ENCODE results near the gene FOXI3. TPM values are rescaled to one million over a fixed set of nuclear protein-coding genes. Genes with fewer than 3 reads are reported as not detected.
A peak's percentile ranks its signal among the peaks of the same experiment; 100 is the strongest.

The FOXI3 gene
- total RNA-seq = not detected

DNA sequence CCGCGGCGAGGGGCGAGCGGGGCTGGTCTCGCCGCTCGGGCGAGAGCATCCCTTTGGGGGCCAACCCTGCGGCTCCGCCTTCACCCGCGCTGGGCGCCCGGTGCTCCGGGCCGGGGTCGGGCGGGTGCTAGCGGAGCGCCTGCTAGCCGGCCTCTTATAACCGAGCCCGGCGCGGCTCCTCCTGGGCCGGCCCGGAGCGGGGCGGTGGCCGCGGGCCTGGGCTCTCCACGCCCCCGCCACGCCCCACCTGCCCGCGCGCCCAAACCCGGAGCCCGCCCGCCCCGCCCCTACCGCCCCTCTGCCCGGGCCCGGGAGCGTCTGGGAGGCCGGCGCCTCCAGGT is at the start of gene FOXI3:
Gene FOXI3 (minus strand): TSS at position 129 of the 341 bp plus-strand sequence. CDS start 158 bp downstream, outside the sequence.
- intact Hi-C loops (cut with DNase I, micrococcal nuclease) = loop anchor here (5.0 to 10.0 kb wide), 4 partner anchors 100 to 398 kb away; partner anchors contain the start of gene KRCC1 (in 2 of the 2)
- ChIA-PET POLR2A (no interaction called here), CTCF (no interaction called here)
- Mint-ChIP-seq H3K27ac (no peak within 1 kb of the TSS), H3K4me1 (peaks cover 8% of the 10 kb centered on the region), H3K4me3 (peak within 1 kb of the TSS; percentile 66), H3K36me3 (ENCODE audit: low read depth) (no peaks in the 10 kb centered on the region), H3K9me3 (ENCODE audit: low read depth) (no peaks in the 10 kb centered on the region), H3K27me3 (peaks cover 52% of the 10 kb centered on the region)
- DNase-seq (peak; percentile 10), ATAC-seq (no peak)

DNA sequence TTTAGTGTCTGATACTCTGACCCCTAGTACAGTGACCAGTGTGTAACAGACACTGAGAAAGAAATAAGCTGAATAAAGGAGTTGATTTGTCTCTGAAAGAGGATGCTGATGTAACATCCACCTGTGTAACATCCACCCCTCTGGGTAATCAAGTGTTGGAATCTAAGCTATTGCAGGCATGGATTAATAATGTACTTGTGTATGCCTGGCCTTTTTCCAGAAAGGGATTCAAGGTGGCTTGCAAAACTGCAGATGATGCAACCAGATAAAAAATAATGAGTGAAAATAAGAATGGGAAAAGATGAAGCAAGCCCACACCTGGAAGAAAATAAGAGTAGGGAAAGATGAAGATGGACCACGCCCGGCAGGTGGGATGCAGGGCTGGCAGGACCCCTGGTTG is 48.2 kb upstream of the FOXI3 start:
- Mint-ChIP-seq H3K36me3 (ENCODE audit: low read depth) (no peaks in the 10 kb centered on the region), H3K4me1 (no peaks in the 10 kb centered on the region), H3K9me3 (ENCODE audit: low read depth) (peaks cover 3% of the 10 kb centered on the region), H3K27me3 (peaks cover 8% of the 10 kb centered on the region), H3K4me3 (no peak overlapping the region), H3K27ac (no peak overlapping the region)
- POLR2A ChIA-PET = no interaction called here
- ATAC-seq = no peak
- DNase-seq = no peak
- intact Hi-C loops (cut with DNase I, micrococcal nuclease) = no loop called here
- CTCF ChIA-PET = no interaction called here

DNA sequence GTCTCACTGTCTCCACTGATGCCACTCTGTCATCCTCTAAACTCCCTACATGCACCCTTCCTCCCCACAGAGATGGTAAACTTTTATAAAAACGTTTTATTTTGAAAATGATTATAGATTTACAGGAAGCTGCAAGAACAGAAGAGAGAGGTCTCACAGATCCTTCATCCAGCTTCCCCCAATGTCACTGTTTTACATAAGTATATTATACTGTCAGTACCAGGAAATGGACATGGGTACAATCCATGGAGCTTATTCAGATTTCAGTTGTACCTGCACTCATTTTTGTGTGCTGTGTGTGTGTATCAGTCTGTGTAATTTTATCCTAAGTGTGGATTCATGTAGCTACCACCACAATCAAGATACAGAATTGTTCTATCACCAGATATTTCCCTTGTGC is 46.7 kb upstream of the FOXI3 start:
- H3K27ac Mint-ChIP-seq = no peak overlapping the region
- H3K9me3 Mint-ChIP-seq (ENCODE audit: low read depth) = peaks cover 3% of the 10 kb centered on the region
- H3K27me3 Mint-ChIP-seq = peaks cover 8% of the 10 kb centered on the region
- ChIA-PET CTCF (no interaction called here), POLR2A (interaction anchor here (0.6 kb wide), 1 partner anchor 14 kb away, joined by 5 read pairs; no protein-coding TSS in a partner anchor)
- DNase-seq (no peak), ATAC-seq (no peak)
- no peaks in the 10 kb centered on the region for H3K36me3 Mint-ChIP-seq (ENCODE audit: low read depth)
- H3K4me3 Mint-ChIP-seq = no peak overlapping the region
- no peaks in the 10 kb centered on the region for H3K4me1 Mint-ChIP-seq
- intact Hi-C loops (cut with DNase I, micrococcal nuclease) = no loop called here

DNA sequence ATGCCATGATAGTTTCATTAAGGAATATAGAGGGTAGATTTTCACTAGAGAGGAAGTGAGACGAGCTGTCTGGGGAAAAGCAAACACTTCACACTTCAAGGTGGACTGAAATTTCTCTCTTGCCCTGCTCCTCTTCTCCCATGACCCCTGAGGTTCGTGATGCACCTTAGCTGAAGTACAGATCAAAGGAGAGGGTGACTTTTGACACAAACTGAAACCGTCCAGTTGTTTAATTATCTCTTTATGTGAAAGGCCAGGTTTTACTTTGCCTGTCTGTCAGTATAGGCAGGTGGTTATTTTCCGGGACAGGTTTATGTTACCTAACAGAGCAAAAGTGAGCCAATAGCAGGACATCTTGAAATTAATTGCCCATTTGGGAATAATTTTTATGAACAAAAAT is 41.0 kb upstream of the FOXI3 start:
- intact Hi-C loops (cut with DNase I, micrococcal nuclease) = no loop called here
- Mint-ChIP-seq H3K27me3 (peaks cover 8% of the 10 kb centered on the region), H3K4me3 (no peak overlapping the region), H3K4me1 (no peaks in the 10 kb centered on the region), H3K36me3 (ENCODE audit: low read depth) (no peaks in the 10 kb centered on the region), H3K27ac (no peak overlapping the region), H3K9me3 (ENCODE audit: low read depth) (no peaks in the 10 kb centered on the region)
- ATAC-seq = no peak
- POLR2A ChIA-PET = no interaction called here
- CTCF ChIA-PET = no interaction called here
- DNase-seq = no peak

DNA sequence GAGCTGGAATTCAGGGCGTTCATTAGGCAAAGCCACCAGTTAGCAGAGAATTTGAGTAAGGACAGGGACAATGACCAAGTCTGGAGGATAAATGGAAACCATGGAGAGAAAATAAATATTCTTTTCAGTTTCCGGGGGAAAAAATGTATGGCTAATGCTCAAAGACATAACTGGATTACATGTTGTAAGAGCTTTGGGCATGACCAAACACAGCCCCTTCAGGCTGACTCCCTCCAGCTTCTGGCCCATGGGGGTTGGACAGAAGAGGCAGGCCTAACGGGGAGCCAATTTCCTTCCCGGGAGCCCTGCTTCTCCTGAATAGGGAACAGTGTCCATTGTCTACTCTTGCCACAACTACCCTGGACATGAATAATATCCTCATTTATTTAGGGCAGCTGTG is 39.5 kb upstream of the FOXI3 start:
- H3K27ac Mint-ChIP-seq = no peak overlapping the region
- no peak overlapping the region for H3K4me3 Mint-ChIP-seq
- H3K9me3 Mint-ChIP-seq (ENCODE audit: low read depth) = no peaks in the 10 kb centered on the region
- CTCF ChIA-PET = interaction anchor here (0.6 kb wide), 1 partner anchor 98 kb away, joined by 3 read pairs; no protein-coding TSS in a partner anchor
- peaks cover 8% of the 10 kb centered on the region for H3K27me3 Mint-ChIP-seq
- DNase-seq (no peak), ATAC-seq (no peak)
- POLR2A ChIA-PET = no interaction called here
- intact Hi-C loops (cut with DNase I, micrococcal nuclease) = no loop called here
- H3K36me3 Mint-ChIP-seq (ENCODE audit: low read depth) = no peaks in the 10 kb centered on the region
- no peaks in the 10 kb centered on the region for H3K4me1 Mint-ChIP-seq

DNA sequence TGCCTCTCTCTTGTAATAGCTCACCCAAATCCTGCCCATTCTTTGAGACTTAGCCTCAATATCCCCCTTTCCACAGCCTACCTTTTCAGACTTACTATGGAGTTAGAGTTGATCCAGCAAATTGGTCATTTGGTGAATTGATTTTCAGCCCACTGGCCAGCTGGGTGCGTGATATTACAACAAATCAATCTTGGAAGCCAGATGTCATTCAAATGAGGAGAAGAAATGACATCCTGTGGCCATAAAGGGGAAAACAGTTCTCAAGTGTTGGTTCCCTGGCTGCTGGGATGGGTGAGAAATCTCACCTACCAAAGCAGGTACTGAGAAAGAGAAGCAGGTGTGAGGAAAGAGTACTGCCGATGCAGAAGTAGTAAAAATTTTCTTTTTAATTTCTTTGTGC is 36.7 kb upstream of the FOXI3 start:
- DNase-seq (no peak), ATAC-seq (no peak)
- POLR2A ChIA-PET = no interaction called here
- CTCF ChIA-PET = no interaction called here
- Mint-ChIP-seq H3K27ac (no peak overlapping the region), H3K4me3 (no peak overlapping the region), H3K27me3 (peaks cover 5% of the 10 kb centered on the region), H3K9me3 (ENCODE audit: low read depth) (no peaks in the 10 kb centered on the region), H3K36me3 (ENCODE audit: low read depth) (no peaks in the 10 kb centered on the region), H3K4me1 (no peaks in the 10 kb centered on the region)
- intact Hi-C loops (cut with DNase I, micrococcal nuclease) = no loop called here

DNA sequence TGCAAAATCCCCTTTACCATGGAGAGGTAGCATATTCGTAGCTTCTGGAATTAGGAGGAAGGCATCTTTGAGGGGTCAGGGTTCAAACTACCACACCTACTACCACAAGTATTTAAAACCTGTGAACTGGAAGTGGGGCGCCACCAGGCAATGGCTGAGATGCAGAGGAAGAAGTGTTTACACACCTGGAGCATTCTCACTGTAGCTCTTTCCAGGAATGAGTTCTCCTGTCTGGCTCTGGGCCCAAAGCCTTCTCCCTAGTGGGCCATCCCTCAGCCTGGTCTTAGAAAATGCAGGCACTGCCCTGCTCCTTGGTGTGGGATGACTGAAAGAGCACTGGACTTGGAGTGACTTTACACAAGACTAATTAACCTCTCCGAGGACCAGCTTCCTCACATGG is 30.7 kb upstream of the FOXI3 start:
- ATAC-seq (no peak), DNase-seq (no peak)
- intact Hi-C loops (cut with DNase I, micrococcal nuclease) = no loop called here
- no peaks in the 10 kb centered on the region for H3K36me3 Mint-ChIP-seq (ENCODE audit: low read depth)
- H3K4me1 Mint-ChIP-seq = no peaks in the 10 kb centered on the region
- ChIA-PET CTCF (no interaction called here), POLR2A (no interaction called here)
- H3K9me3 Mint-ChIP-seq (ENCODE audit: low read depth) = no peaks in the 10 kb centered on the region
- H3K4me3 Mint-ChIP-seq = no peak overlapping the region
- H3K27ac Mint-ChIP-seq = no peak overlapping the region
- peaks cover 10% of the 10 kb centered on the region for H3K27me3 Mint-ChIP-seq

DNA sequence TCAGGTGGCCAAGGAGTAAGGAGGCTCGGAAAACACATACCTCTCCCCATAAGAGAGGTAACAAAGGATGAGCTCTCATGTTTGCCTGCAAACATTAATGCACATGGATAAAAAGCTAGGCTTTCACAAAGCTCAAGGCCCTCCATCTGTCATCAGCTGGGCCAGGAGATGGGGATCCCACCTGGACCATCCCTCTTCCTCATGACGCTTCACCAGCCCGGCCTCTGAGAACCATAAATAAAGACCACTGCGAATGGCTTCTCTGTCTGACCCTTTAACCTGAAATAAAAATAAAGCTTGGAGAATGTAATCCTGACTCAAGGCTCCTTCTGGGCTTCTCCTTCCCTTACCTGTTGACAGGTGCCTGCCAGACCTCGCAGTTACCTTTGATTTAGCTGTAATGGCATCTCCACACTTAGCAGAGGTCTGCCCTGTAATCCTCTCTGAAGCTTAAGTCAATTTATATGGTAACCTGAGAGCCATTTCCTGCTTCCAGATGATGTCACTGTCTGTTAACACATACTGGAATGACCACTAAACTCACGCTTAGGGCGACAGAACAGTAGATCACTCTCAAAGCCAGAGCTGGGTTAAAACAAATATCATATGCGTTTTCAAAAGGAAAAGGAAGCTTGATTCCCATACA is 29.3 kb upstream of the FOXI3 start:
- no peak for ATAC-seq
- CTCF ChIA-PET = interaction anchor here (0.7 kb wide), 1 partner anchor 35 kb away, joined by 3 read pairs; no protein-coding TSS in a partner anchor
- no peaks in the 10 kb centered on the region for H3K9me3 Mint-ChIP-seq (ENCODE audit: low read depth)

DNA sequence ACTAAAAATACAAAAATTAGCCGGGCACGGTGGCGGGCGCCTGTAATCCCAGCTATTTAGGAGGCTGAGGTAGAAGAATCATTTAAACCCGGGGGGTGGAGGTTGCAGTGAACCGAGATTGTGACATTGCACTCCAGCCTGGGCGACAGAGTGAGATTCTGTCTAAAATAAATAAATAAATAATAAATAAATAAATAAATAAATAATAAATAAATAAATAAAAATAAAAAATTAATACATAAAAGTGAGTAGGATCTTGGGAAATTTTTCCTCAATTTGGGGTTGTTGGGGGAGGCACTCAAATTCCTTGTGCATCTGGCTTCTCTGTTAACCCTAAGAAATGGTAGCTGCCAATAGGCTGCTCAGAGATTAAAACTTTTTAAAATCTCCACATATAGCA is 20.3 kb upstream of the FOXI3 start:
- POLR2A ChIA-PET = no interaction called here
- ATAC-seq (no peak), DNase-seq (no peak)
- H3K4me3 Mint-ChIP-seq = no peak overlapping the region
- no peak overlapping the region for H3K27ac Mint-ChIP-seq
- H3K9me3 Mint-ChIP-seq (ENCODE audit: low read depth) = no peaks in the 10 kb centered on the region
- CTCF ChIA-PET = no interaction called here
- no peaks in the 10 kb centered on the region for H3K4me1 Mint-ChIP-seq
- H3K27me3 Mint-ChIP-seq = peaks cover 10% of the 10 kb centered on the region
- intact Hi-C loops (cut with DNase I, micrococcal nuclease) = loop anchor here in 1 of 2 experiments (10.0 kb wide), 1 partner anchor 202 kb away; no protein-coding TSS in a partner anchor
- no peaks in the 10 kb centered on the region for H3K36me3 Mint-ChIP-seq (ENCODE audit: low read depth)

More for the DNA sequence above, 29.3 kb upstream of the FOXI3 start:
- Mint-ChIP-seq H3K27ac (no peak overlapping the region), H3K4me1 (no peaks in the 10 kb centered on the region), H3K4me3 (no peak overlapping the region), H3K27me3 (peaks cover 13% of the 10 kb centered on the region), H3K36me3 (ENCODE audit: low read depth) (no peaks in the 10 kb centered on the region)
- intact Hi-C loops (cut with DNase I, micrococcal nuclease) = no loop called here
- no peak for DNase-seq
- POLR2A ChIA-PET = no interaction called here

DNA sequence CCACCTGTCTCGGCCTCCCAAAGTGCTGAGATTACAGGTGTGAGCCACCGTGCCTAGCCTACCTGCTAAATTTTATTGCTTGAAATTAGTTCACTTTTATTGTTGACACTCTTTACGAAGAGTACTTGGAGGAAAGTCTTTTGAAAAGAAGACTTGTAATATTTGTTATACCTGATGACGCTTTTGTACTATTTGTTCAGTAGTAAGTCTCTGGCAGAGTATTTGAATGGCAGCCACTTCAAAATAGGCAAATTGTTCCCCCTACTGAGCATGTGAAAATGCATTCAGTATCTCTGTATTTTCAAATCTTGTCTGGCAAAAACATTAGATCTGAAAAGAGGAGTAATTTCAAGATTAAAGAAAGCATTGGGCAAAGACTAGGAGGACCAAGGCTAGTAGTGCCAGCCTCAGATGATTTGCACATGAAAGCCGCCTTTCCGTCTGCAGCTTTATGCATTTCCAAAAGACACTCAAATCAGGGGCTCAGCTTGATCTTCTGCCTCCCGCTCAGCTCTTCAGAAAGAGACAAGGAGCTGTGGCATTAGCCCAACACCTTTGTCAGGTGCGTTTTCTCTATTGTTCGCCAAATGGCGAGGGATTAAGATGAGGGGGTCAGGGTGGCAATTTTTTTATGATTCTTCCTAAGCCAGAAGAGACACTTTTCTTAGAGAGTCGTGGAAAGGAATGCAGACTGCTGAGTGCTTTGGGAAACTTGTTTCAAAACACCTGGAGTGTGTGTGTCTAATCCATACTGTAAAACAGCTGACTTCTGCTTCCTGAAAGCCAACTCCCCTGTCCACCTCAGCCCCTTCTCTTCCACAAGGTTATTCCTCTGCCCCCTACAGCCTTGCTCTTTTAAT is 18.8 kb upstream of the FOXI3 start:
- no peak overlapping the region for H3K27ac Mint-ChIP-seq
- H3K9me3 Mint-ChIP-seq (ENCODE audit: low read depth) = no peaks in the 10 kb centered on the region
- ChIA-PET POLR2A (no interaction called here), CTCF (no interaction called here)
- H3K36me3 Mint-ChIP-seq (ENCODE audit: low read depth) = no peaks in the 10 kb centered on the region
- intact Hi-C loops (cut with DNase I, micrococcal nuclease) = loop anchor here in 1 of 2 experiments (10.0 kb wide), 1 partner anchor 203 kb away; no protein-coding TSS in a partner anchor
- DNase-seq = no peak
- H3K27me3 Mint-ChIP-seq = peaks cover 10% of the 10 kb centered on the region
- no peaks in the 10 kb centered on the region for H3K4me1 Mint-ChIP-seq
- no peak overlapping the region for H3K4me3 Mint-ChIP-seq
- no peak for ATAC-seq

DNA sequence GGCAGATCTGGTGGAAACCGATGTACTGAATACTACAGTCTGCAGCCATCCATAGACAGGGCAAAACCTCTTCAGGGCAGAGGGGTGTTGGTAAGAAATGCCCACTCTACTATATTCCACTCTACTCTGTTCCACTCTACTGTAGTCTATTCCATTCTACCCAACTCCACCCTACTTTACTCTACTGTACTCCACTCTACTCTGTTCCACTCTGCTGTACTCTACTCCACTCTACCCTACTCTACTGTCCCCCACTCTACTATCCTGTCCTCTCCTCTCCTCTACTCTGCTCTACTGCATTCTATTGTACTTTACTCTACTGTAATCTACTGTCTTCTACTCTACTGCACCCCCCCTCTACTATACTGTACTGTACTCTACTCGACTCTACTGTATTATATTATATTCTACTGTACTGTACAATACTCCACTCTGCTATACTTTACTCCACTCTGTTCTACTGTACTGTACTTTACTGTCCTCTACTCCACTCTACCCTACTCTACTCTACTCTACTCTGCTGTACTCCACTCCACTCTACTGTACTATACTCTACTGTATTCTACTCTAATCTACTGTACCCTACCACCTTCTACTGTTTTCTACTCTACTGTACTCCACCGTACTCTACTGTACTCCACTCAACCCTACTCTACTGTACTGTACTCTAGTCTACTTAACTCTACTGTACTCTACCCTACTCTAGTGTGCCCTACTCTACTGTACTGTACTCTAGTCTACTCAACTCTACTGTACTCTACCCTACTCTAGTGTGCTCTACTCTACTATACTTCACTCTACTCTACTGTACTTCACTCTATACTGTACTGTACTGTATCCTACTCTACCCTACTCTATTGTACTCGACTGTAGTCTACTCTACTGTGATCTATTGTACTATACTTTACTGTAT is 17.0 kb upstream of the FOXI3 start:
- ATAC-seq = no peak
- no peaks in the 10 kb centered on the region for H3K36me3 Mint-ChIP-seq (ENCODE audit: low read depth)
- no peak overlapping the region for H3K27ac Mint-ChIP-seq
- peaks cover 4% of the 10 kb centered on the region for H3K27me3 Mint-ChIP-seq
- no peak for DNase-seq
- no peaks in the 10 kb centered on the region for H3K4me1 Mint-ChIP-seq
- H3K9me3 Mint-ChIP-seq (ENCODE audit: low read depth) = no peaks in the 10 kb centered on the region
- CTCF ChIA-PET = no interaction called here
- H3K4me3 Mint-ChIP-seq = no peak overlapping the region
- POLR2A ChIA-PET = no interaction called here
- intact Hi-C loops (cut with DNase I, micrococcal nuclease) = loop anchor here in 1 of 2 experiments (10.0 kb wide), 1 partner anchor 205 kb away; no protein-coding TSS in a partner anchor
